ENCODE results near the gene UBAC2.
A peak's percentile ranks its signal among the peaks of the same experiment; 100 is the strongest.

The UBAC2 gene

GRCh38 chr13:99421271-99421670, 220.6 kb downstream of the UBAC2 start:
- DNase-seq, result no peak

GRCh38 chr13:99421758-99422585, 221.3 kb downstream of the UBAC2 start:
- DNase-seq, result no peak

GRCh38 chr13:99422586-99423220, 222.0 kb downstream of the UBAC2 start:
- no peak for DNase-seq

GRCh38 chr13:99425485-99426341, 225.1 kb downstream of the UBAC2 start:
- DNase-seq, result no peak

- no peak for DNase-seq
Observed at GRCh38 chr13:99426426-99426825, 225.8 kb downstream of the UBAC2 start.

GRCh38 chr13:99429670-99430069, 229.0 kb downstream of the UBAC2 start:
- DNase-seq, result no peak

- no peak for DNase-seq
Observed at GRCh38 chr13:99431927-99432608, 231.4 kb downstream of the UBAC2 start.

- DNase-seq, result peak in 1 of 2 donors; percentile 34
Observed at GRCh38 chr13:99432609-99433542, 232.2 kb downstream of the UBAC2 start.

GRCh38 chr13:99433543-99434075, 233.0 kb downstream of the UBAC2 start:
- DNase-seq, result no peak

GRCh38 chr13:99434258-99434788, 233.7 kb downstream of the UBAC2 start:
- no peak for DNase-seq

GRCh38 chr13:99435116-99435515, 234.5 kb downstream of the UBAC2 start:
- DNase-seq, result no peak

GRCh38 chr13:99435998-99436397, 235.3 kb downstream of the UBAC2 start:
- no peak for DNase-seq
